ENCODE measurements around the gene PRKCB. TPM values are rescaled to one million over a fixed set of nuclear protein-coding genes. Genes with fewer than 3 reads are reported as not detected.

Gene PRKCB
- total and polyA plus RNA-seq, 2 of the 8 experiments (the other 6 are each of a cell fraction or from before 2014, with no cell fraction given): 7.1 to 12.1 TPM

- Histone ChIP-seq H3K27me3 (replicated peaks in 1 of 4; ENCODE audit: control insufficient read depth in 3 of 4, extremely low read depth in 1 of 4, insufficient read depth in 3 of 4, low read length in 3 of 4) (no peaks in the 10 kb centered on the region), H2AFZ (ENCODE audit: low read length) (no peak overlapping the region), H3K4me3 (ENCODE audit: extremely low read depth in 1 of 4, insufficient read depth in 2 of 4, low read depth in 3 of 4, low read length in 4 of 4) (no peak overlapping the region), H3K79me1 (ENCODE audit: low read depth, low read length) (no peaks in the 10 kb centered on the region), H4K8ac (ENCODE audit: extremely low read depth, insufficient read depth, low read length) (no peak overlapping the region), H3K14ac (ENCODE audit: insufficient read length) (no peak overlapping the region), H3K9ac (replicated peaks in 1 of 4; ENCODE audit: extremely low read depth in 1 of 4, low read depth in 3 of 4, low read length in 3 of 4) (no peak overlapping the region), H3K4ac (replicated peaks; ENCODE audit: insufficient read length, low read depth, low read length) (no peak overlapping the region), H3K4me1 (replicated peaks in 1 of 4; ENCODE audit: control insufficient read depth in 3 of 4, insufficient read depth in 4 of 4, low read length in 3 of 4) (peaks cover 0 to 7% (median 2%) of the 10 kb centered on the region in 4 experiments; a peak in 2 of 7 replicates), H2BK20ac (ENCODE audit: low read length) (no peak overlapping the region), H3K23ac (ENCODE audit: insufficient read length) (no peak overlapping the region), H4K20me1 (replicated peaks in 1 of 2; ENCODE audit: control insufficient read depth in 1 of 2, insufficient read depth in 2 of 2, low read length in 2 of 2) (no peaks in the 10 kb centered on the region), H2BK120ac (replicated peaks; ENCODE audit: low read depth, low read length) (no peak overlapping the region), H3K56ac (replicated peaks; ENCODE audit: insufficient read length, low read depth, low read length) (no peak overlapping the region), H3K36me3 (ENCODE audit: control insufficient read depth in 2 of 4, insufficient read depth in 4 of 4, low read length in 3 of 4) (no peaks in the 10 kb centered on the region), H3K18ac (ENCODE audit: extremely low read depth, low read length) (no peak overlapping the region), H4K91ac (replicated peaks; ENCODE audit: insufficient read length, low read length) (no peak overlapping the region), H3K27ac (ENCODE audit: low read depth, low read length) (no peak overlapping the region), H2BK12ac (ENCODE audit: low read depth, low read length) (no peak overlapping the region), H2BK5ac (ENCODE audit: low read depth, low read length) (no peak overlapping the region), H3K23me2 (ENCODE audit: low read depth, low read length) (no peaks in the 10 kb centered on the region), H2BK15ac (ENCODE audit: low read length) (0 out of 2 replicates have a peak overlapping the region, but pooled peaks have one; percentile 50), H4K5ac (ENCODE audit: insufficient read length, low read depth, low read length) (no peak overlapping the region), H3K9me3 (ENCODE audit: insufficient read depth in 2 of 2, low read depth in 1 of 2, low read length in 1 of 2) (no peaks in the 10 kb centered on the region), H2AK5ac (ENCODE audit: low read depth, low read length) (no peak overlapping the region), H3K4me2 (ENCODE audit: insufficient read depth in 1 of 2, low read depth in 2 of 2, low read length in 2 of 2) (no peak overlapping the region), H3K79me2 (ENCODE audit: control insufficient read depth in 1 of 2, insufficient read depth in 2 of 2, low read length in 2 of 2) (no peaks in the 10 kb centered on the region)
- FAIRE-seq: no peak
- WGBS, 2 experiments (ENCODE audit: extremely low coverage in 1 of 2, insufficient coverage in 1 of 2, insufficient read length in 1 of 2, insufficient replicate concordance in 2 of 2, low coverage in 1 of 2, low lambda C conversion rate in 2 of 2, missing lambda C conversion rate in 1 of 2): 85% methylated on average over 5 of the region's 5 CpGs; no CpG with 5 or more reads in 1 of the 2 experiments
- ChIA-PET CTCF (ENCODE audit: partially characterized antibody) (interaction anchor here (1.0 kb wide), 1 partner anchor 167 kb away, joined by 3 read pairs; no protein-coding TSS in a partner anchor), POLR2A (ENCODE audit: partially characterized antibody) (no interaction called here)
- DNase-seq (ENCODE audit: low read depth in 1 of 2, low spot score in 2 of 2): no peak
- TF ChIP-seq KDM5A (IDR thresholded peaks at IDR 0.05; ENCODE audit: low read length) (no peak), JUND (IDR thresholded peaks at IDR 0.05; ENCODE audit: low read length) (no peak), KDM1A (IDR thresholded peaks at IDR 0.05; ENCODE audit: borderline replicate concordance, low read length) (no peak), SP1 (IDR thresholded peaks at IDR 0.05; ENCODE audit: low read depth, low read length) (no peak), RFX5 (IDR thresholded peaks at IDR 0.05; ENCODE audit: borderline replicate concordance, low read depth, low read length) (no peak), TAF7 (optimal IDR thresholded peaks at IDR 0.05; ENCODE audit: borderline replicate concordance, low read depth, low read length) (no peak), HDAC2 (IDR thresholded peaks at IDR 0.05; ENCODE audit: borderline replicate concordance in 1 of 2, low read depth in 2 of 2, low read length in 2 of 2) (no peak), POU5F1 (IDR thresholded peaks at IDR 0.05; ENCODE audit: low read depth, low read length) (no peak)
Measured at GRCh38 chr16:24085666-24086065, 249.9 kb downstream of the PRKCB start.
